ENCODE measurements around the gene OR10C1.
"Not testable (repeated sequence)": the region's sequence is repeated elsewhere in the genome, so short reads cannot be mapped to it uniquely, and the experiment has no call there.

Gene OR10C1

DNA sequence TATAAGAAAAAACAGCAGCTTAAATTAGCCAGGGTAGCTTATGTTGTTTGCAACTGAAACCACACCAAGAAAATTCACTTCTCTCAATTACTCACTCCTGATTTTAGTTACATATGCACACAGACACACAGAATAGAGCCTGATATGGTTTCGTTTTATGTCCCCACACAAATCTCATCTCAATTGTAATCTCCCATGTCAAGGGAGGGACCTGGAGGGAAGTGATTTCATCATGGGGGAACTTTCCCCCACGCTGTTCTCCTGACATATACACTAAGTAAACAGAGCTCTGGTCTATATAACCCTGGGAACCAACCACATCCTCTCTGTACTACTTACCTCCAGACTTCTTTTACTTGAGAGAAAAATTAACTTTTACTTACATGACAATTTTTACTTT, 14.5 kb upstream of the OR10C1 start:
- no peak overlapping the region for H3K4me3 ChIP-seq (ENCODE audit: low read depth, low read length)
- DNase-seq (ENCODE audit: low read depth) = no peak
- TF ChIP-seq, protein P1, sequence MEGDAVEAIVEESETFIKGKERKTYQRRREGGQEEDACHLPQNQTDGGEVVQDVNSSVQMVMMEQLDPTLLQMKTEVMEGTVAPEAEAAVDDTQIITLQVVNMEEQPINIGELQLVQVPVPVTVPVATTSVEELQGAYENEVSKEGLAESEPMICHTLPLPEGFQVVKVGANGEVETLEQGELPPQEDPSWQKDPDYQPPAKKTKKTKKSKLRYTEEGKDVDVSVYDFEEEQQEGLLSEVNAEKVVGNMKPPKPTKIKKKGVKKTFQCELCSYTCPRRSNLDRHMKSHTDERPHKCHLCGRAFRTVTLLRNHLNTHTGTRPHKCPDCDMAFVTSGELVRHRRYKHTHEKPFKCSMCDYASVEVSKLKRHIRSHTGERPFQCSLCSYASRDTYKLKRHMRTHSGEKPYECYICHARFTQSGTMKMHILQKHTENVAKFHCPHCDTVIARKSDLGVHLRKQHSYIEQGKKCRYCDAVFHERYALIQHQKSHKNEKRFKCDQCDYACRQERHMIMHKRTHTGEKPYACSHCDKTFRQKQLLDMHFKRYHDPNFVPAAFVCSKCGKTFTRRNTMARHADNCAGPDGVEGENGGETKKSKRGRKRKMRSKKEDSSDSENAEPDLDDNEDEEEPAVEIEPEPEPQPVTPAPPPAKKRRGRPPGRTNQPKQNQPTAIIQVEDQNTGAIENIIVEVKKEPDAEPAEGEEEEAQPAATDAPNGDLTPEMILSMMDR (IDR thresholded peaks at IDR 0.05; ENCODE audit: low read depth, low read length, missing control alignments) = no peak

DNA sequence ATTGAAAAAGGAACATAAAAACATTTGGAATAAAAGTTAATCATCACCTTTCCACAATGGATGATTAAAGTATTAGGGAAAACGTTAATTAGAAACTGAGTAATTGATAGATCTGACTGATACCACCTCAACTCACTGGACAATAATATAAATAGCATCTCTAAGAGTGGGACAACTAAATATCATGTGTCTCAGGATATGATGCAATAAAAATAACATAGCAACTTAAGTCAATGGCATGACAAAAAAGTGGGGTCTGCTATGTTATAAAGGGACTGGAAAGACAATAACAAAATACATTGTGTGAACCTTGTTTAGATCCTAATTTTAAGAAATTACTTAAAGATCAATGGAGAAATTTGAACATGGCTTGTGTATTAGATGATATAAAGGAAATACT, 14.0 kb upstream of the OR10C1 start:
- TF ChIP-seq, protein P1 (IDR thresholded peaks at IDR 0.05; ENCODE audit: low read depth, low read length, missing control alignments) = no peak
- no peak for DNase-seq (ENCODE audit: low read depth)
- H3K4me3 ChIP-seq (ENCODE audit: low read depth, low read length) = no peak overlapping the region

DNA sequence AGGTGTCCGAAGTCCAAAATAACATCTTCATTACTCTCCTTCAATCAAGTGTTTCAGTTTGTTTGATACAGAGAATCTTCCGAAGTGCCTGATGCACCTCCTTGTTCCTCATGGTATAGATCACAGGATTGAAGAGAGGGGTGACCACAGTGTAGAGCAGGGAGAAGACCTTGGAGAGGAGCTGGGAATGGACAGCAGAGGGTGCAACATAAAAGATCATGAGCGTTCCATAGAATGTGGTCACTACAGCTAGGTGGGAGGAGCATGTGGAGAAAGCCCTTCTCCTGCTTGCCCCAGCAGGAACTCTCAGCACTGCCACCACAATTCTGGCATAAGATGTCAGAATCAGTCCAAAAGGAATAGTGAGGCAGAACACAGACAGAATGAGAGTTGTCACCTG, 12.5 kb upstream of the OR10C1 start:
- H3K4me3 ChIP-seq (ENCODE audit: low read depth, low read length) = no peak overlapping the region
- TF ChIP-seq, protein P1 (IDR thresholded peaks at IDR 0.05; ENCODE audit: low read depth, low read length, missing control alignments) = no peak
- DNase-seq (ENCODE audit: low read depth) = no peak

DNA sequence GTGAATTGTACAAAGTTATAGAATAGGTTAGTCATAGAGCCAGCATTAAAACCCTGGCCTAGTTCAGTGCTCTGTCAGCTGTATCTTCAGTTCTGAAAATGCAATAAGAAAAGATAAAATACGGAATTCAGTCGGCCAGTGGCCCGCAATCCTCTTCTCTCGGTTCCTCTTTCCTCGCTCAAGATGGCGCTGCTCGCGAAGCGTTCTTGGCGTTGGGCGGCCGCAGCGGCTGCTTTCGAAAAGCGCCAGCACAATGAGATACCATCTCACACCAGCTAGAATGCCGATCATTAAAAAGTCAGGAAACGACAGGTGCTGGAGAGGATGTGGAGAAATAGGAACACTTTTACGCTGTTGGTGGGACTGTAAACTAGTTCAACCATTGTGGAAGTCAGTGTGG, 2.4 kb upstream of the OR10C1 start:
- not testable (repeated sequence) for DNase-seq (ENCODE audit: low read depth); H3K4me3 ChIP-seq (ENCODE audit: low read depth, low read length)

DNA sequence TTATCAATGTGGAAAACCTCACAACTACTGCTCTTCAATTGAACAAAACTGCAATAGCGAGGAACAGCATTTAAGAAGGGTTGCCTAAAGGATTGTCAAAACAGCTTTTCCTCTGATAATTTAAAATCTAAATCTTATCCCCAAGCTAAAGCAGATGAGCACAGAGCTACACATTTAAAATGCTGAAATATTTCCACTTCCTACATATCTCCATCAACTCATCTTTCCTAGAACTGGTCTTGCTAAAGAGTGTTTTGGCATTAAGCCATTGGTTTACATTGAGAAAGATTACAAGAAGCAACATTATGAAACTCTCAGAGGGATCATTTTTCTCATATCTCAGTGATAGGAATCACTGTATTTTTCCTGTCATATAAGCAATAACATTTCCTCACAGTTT, 3.6 kb downstream of the OR10C1 start:
- H3K4me3 ChIP-seq (ENCODE audit: low read depth, low read length) = no peak overlapping the region
- TF ChIP-seq, protein P1 (IDR thresholded peaks at IDR 0.05; ENCODE audit: low read depth, low read length, missing control alignments) = no peak
- no peak for DNase-seq (ENCODE audit: low read depth)

DNA sequence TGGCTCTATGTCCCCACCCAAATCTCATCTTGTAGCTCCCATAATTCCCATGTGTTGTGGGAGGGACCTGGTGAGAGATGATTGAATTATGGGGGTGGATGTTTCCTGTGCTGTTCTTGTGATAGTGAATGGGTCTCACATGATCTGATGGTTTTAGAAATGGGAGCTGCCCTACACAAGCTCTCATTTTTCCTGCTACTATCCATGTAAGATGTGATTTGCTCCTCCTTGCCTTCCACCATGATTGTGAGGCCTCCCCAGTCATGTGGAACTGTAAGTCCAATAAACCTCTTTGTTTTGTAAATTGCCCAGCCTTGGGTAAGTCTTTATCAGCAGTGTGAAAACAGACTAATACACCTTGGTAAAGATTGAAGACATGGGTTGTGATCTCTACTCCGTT, 4.9 kb downstream of the OR10C1 start:
- not testable (repeated sequence) for H3K4me3 ChIP-seq (ENCODE audit: low read depth, low read length)

DNA sequence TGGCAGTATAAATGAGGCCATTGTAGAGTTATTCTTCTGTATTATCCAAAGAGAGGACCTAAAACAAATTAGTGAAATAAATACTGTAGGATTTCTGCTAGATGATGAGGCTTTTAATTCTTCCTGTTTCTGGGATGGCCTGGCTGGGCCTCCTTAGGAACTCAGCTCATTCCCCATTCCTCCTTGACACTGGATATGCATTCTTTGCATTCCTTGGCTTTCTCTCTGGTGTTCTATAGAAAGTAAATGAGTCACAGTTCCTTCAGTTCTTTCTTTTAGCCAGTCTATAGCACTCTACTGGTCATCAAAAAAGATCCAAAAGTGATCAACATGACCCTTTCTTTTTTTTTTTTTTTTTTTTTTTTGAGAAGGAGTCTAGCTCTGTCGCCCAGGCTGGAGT, 8.6 kb downstream of the OR10C1 start:
- TF ChIP-seq, protein P1 (IDR thresholded peaks at IDR 0.05; ENCODE audit: low read depth, low read length, missing control alignments) = no peak

More for the DNA sequence above, 4.9 kb downstream of the OR10C1 start:
- DNase-seq (ENCODE audit: low read depth) = not testable (repeated sequence)

DNA sequence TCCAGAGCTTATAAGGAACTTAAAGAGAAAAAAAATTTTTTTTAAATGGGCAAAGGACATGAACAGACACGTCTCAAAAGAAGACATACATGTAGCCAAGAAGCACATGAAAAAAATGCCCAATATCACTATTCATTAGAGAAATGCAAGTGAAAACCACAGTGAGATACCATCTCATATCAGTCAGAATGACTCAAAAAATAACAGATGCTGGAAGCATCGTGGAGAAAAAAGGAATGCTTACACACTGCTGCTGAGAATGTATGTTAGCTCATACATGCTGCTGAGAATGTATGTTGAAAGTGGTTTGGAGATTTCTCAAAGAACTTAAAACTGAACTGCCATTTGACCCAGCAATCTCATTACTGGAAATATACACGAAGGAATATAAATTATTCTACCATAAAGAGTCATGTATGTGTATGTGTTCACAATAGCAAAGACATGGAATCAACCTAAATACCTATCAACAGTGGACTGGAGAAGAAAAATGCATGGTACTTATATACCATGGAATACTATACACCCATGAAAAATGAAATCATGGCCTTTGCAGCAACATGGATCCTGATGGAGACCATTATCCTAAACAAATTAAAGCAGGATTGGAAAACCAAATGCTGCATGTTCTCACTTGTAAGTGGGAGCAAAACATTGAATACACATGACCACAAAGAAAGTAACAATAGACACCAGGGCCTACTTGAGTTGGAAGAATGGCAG, 12.5 kb downstream of the OR10C1 start:
- no peak overlapping the region for H3K4me3 ChIP-seq (ENCODE audit: low read depth, low read length)
- TF ChIP-seq, protein P1 (IDR thresholded peaks at IDR 0.05; ENCODE audit: low read depth, low read length, missing control alignments) = no peak
- DNase-seq (ENCODE audit: low read depth) = no peak

More for the DNA sequence above, 8.6 kb downstream of the OR10C1 start:
- no peak overlapping the region for H3K4me3 ChIP-seq (ENCODE audit: low read depth, low read length)
- no peak for DNase-seq (ENCODE audit: low read depth)

All from GM12864 (cell line).